ENCODE data around the gene TFPI.

- TF ChIP-seq CTCF (IDR thresholded peaks at IDR 0.05) (no peak), POLR2AphosphoS5 (IDR thresholded peaks at IDR 0.05) (no peak), POLR2A (IDR thresholded peaks at IDR 0.05) (no peak), EP300 (IDR thresholded peaks at IDR 0.05) (no peak)
Observed at GRCh38 chr2:187548656-187549055, 5.6 kb downstream of the TFPI start.
